ENCODE data around the gene CALN1.

CALN1 gene

DNA sequence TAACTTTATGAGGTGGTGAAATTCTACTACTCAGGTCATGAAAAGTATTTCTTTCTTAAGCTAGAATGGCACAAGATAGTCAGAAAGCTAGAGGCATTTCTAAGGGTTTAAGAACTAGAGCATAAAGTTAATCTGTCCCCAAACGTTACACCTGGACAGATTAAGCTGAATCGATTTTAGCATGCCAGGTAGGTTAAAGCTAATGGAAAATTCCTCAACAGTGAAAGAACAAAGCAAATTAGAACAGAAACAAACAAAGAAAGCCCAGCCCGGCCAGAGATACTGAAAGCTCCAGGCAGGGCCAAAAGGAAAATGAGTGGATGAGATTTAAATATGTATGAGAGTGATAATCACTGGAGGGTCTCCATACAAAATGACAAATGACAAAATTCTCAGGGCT, 293.8 kb downstream of the CALN1 start:
- no peak overlapping the region for H3K4me3 ChIP-seq (ENCODE audit: low read length)
- TF ChIP-seq, protein P1, sequence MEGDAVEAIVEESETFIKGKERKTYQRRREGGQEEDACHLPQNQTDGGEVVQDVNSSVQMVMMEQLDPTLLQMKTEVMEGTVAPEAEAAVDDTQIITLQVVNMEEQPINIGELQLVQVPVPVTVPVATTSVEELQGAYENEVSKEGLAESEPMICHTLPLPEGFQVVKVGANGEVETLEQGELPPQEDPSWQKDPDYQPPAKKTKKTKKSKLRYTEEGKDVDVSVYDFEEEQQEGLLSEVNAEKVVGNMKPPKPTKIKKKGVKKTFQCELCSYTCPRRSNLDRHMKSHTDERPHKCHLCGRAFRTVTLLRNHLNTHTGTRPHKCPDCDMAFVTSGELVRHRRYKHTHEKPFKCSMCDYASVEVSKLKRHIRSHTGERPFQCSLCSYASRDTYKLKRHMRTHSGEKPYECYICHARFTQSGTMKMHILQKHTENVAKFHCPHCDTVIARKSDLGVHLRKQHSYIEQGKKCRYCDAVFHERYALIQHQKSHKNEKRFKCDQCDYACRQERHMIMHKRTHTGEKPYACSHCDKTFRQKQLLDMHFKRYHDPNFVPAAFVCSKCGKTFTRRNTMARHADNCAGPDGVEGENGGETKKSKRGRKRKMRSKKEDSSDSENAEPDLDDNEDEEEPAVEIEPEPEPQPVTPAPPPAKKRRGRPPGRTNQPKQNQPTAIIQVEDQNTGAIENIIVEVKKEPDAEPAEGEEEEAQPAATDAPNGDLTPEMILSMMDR (IDR thresholded peaks at IDR 0.05; ENCODE audit: insufficient read depth, low read depth, low read length, missing control alignments): no peak
- DNase-seq (ENCODE audit: low read depth): no peak

DNA sequence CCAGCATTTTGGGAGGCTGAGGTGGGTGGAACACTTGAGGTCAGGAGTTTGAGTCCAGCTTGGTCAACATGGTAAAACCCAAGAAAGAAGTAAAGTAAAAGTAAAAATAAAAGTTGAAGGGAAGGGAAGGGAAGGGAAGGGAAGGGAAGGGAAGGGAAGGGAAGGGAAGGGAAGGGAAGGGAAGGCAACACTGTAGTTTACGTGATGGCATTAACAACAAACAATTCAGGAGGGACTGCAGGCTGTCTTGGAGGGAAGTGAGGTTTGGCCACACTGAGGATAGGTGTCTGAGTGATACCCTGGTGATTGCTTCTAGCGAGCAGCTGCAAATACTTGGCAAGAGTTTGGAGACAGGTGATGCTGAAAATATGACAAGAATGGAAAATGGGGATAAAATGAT, 298.0 kb downstream of the CALN1 start:
- no peak for DNase-seq (ENCODE audit: low read depth)
- TF ChIP-seq, protein P1 (IDR thresholded peaks at IDR 0.05; ENCODE audit: insufficient read depth, low read depth, low read length, missing control alignments): no peak
- H3K4me3 ChIP-seq (ENCODE audit: low read length): no peak overlapping the region

DNA sequence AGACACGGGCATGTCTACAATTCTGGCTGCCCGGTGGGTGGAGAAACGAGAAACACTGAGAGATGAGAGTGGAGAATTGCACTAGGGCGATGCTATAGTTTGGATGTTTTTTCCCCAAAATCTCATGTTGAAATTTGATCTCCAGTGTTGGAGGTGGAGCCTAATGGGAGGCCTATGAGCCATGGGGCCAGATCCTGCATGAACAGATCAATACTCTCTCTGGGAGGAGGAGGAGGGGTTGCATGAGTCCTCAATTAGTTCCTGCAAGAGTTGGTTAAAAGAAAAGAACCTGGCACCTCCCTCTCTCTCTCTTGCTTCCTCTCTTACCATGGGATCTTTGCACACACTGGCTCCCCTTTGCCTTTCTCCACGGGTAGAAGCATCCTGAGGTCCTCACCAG, 299.1 kb downstream of the CALN1 start:
- H3K4me3 ChIP-seq (ENCODE audit: low read length): no peak overlapping the region
- no peak for DNase-seq (ENCODE audit: low read depth)
- TF ChIP-seq, protein P1 (IDR thresholded peaks at IDR 0.05; ENCODE audit: insufficient read depth, low read depth, low read length, missing control alignments): no peak

DNA sequence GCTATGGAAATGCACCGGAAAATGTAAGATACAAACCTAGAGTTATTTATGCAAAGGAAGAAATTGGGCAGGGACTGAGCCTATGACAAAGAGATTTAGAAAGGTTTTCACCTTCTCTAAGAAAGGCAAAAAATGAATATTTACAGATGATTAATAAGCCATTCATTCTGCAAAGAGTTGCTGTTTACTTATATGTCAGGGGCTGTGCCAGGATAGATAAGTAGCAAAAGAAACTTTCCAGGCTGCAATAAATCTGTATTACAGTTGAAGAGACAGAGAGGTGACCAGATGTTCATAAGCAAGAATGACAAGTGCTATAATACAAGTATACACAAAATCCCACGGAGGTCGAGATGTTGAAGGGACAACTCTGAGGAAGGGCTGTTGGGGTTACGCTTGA, 299.6 kb downstream of the CALN1 start:
- TF ChIP-seq, protein P1 (IDR thresholded peaks at IDR 0.05; ENCODE audit: insufficient read depth, low read depth, low read length, missing control alignments): no peak

DNA sequence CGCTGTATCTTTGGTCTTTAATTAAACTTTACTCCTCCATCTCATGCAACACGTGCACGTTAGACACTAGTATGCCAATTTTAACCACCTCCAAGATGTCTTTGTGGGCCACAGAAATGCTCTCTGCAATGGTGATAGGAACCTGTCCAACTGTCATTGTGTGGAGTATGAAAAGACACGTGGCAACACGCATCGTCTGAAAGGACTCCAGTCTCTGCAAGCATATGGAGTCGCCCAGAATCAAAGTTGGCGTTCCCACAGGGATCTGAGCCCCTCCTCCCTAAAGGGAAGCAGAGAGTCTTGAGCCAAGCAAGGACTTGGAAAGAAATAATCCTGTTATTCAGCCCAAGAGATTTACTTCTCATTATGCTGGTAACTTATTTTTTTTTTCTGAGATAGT, 301.1 kb downstream of the CALN1 start:
- TF ChIP-seq, protein P1 (IDR thresholded peaks at IDR 0.05; ENCODE audit: insufficient read depth, low read depth, low read length, missing control alignments): no peak
- H3K4me3 ChIP-seq (ENCODE audit: low read length): no peak overlapping the region
- DNase-seq (ENCODE audit: low read depth): no peak

More for the DNA sequence above, 299.6 kb downstream of the CALN1 start:
- no peak overlapping the region for H3K4me3 ChIP-seq (ENCODE audit: low read length)
- DNase-seq (ENCODE audit: low read depth): no peak

DNA sequence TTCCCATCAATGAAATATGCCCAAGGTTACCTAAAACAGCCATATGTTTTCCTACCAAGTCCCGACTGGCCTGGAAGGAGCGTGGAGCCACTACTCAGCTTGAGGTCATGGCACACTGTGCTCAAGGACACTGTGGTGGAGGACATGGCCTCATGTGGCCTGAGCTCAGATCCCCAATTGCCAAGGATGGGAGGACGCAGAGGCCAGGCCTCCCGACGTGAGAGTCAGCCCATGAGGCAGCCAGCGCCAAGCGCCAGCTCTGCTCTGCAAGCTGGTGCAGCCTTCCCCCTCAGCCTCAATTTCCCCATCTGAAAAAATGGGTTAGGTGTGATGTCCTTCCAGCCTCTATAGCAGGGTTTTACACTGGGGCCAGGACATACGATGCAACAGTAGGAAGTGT, 302.6 kb downstream of the CALN1 start:
- TF ChIP-seq, protein P1 (IDR thresholded peaks at IDR 0.05; ENCODE audit: insufficient read depth, low read depth, low read length, missing control alignments): no peak
- no peak for DNase-seq (ENCODE audit: low read depth)
- no peak overlapping the region for H3K4me3 ChIP-seq (ENCODE audit: low read length)

DNA sequence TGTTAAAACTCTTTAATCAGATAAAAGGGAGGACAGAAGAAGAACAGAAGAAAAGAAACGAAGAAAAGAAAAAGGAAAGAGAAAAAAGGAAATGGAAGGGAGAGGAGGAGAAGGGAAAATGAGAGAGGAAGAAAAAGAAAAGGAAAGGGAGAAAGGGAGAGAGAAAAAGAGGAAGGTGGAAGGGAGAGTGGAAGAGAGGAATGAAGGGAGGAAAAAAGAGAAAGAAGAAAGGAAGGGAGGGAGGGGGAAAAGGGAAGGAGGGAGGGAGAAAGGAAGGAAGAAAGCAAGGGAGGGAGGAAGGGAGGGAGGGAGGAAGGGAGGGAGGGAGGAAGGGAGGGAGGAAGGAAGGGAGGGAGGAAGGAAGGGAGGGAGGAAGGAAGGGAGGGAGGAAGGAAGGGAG, 305.7 kb downstream of the CALN1 start:
- H3K4me3 ChIP-seq (ENCODE audit: low read length): no peak overlapping the region
- no peak for DNase-seq (ENCODE audit: low read depth)
- TF ChIP-seq, protein P1 (IDR thresholded peaks at IDR 0.05; ENCODE audit: insufficient read depth, low read depth, low read length, missing control alignments): no peak
